Activated T-cell treated with anti-CD3 and anti-CD28 coated beads, Interleukin-2, amount 50 U/mL, for 72 hours (primary cell): ENCODE measurements around the gene IGHMBP2. TPM values are rescaled to one million over a fixed set of nuclear protein-coding genes. Genes with fewer than 3 reads are reported as not detected.

ENCODE experiments used
- ATAC-seq, 2 donors: fragments of 150-1000 bp; cut with Tn5 transposase; replicated peaks in 1 of 2; 2 replicates each; pipeline ENCODE4 v1.10.0; 2021; ENCODE audit warnings: moderate library complexity in 2 of 2, mild to moderate bottlenecking in 1 of 2
- DNase-seq, 2 donors: peaks; one replicate each; pipeline ENCODE4 v3.0.0; 2021 to 2022; ENCODE audit warnings: mixed read lengths in 1 of 2
- H3K27ac Mint-ChIP-seq: one replicate; pipeline ENCODE4 v1.8.0; 2022; ENCODE audit warnings: mild to moderate bottlenecking, moderate library complexity, mixed read lengths
- H3K27me3 Mint-ChIP-seq: one replicate; pipeline ENCODE4 v1.8.0; 2022; ENCODE audit warnings: low read depth, mixed read lengths
- H3K36me3 Mint-ChIP-seq, 2 donors: one replicate each; pipeline ENCODE4 v1.8.0; 2022; ENCODE audit warnings: mixed read lengths in 2 of 2, mild to moderate bottlenecking in 1 of 2; ENCODE audit not compliant: insufficient read depth in 2 of 2
- H3K4me1 Mint-ChIP-seq: one replicate; pipeline ENCODE4 v1.8.0; 2022; ENCODE audit warnings: low read depth, mixed read lengths
- H3K4me3 Mint-ChIP-seq, 2 donors: one replicate each; pipeline ENCODE4 v1.8.0; 2022; ENCODE audit warnings: mild to moderate bottlenecking in 2 of 2, mixed read lengths in 2 of 2, moderate library complexity in 2 of 2
- H3K9me3 Mint-ChIP-seq, 2 donors: one replicate each; pipeline ENCODE4 v1.8.0; 2022; ENCODE audit warnings: mixed read lengths in 2 of 2
- total RNA-seq, 2 donors: library from RNA; stranded (reverse); gene quantifications; one replicate each; pipeline ENCODE4 v1.2.3, GENCODE V29; 2022

The IGHMBP2 gene
- total RNA-seq, 2 donors from 2014 or later = 29.2 to 40.6 TPM

DNA sequence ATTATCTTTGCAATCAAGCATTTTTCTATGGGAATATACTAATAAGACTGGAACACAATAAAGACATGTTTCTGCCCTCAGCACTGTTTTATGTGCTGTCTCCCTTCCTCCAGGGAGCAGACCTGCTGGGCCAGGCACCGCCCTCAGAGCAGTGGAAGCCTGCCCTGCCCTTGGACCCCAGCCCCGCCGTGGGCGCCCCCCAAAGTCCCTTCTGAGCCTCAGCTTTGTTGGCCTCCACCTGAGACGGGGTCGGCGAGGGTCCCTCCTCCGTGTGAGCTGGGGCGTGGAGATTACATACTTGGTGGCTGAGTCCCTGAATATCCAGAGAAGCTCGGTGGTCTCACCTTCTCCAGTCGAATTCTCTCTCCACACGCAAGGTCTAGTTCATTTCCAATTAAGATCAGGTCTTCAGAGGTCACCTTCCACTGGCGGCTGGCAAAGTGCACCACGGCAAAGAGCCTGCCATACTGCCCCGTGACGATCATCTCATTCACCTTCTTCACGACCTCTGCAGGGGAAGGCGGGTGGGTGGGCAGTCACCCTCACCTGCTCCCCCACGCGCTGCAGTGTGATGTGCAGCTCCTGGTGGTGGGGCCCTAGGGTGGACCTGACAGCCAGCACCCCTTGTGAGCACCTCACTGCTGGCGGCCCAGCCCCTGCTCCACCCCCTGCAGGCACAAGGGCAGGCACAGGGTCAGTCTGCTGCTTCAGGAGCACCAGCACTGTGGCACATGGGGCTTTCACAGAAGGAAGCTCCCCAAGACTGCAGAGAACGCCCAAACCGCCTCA, 7.3 kb upstream of the IGHMBP2 start:
- Mint-ChIP-seq H3K4me3 (no peak overlapping the region), H3K4me1 (peaks cover under 1% of the 10 kb centered on the region), H3K36me3 (peaks cover 2 to 11% of the 10 kb centered on the region in 2 donors)

DNA sequence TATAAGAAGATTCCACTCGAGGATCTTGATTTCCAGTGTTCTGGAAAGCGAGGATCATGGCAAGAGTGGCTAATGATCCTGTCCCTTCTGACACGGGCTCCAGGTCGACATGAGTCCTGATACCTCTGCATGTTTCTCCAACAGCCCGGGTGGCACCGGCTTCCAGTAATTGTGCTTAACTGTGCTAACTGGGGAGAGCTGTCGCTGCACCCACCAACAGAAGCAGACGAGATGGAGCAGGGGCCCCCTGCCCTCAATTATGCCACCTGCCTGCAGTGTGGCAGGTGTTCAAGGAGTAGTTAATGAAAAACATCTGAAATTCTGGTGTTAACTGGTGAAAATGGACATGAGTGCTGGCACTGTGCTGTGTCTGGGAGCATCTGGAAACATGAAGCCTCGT, 6.2 kb upstream of the IGHMBP2 start:
- Mint-ChIP-seq H3K9me3 (no peaks in the 10 kb centered on the region), H3K27me3 (no peaks in the 10 kb centered on the region), H3K4me1 (peaks cover 12% of the 10 kb centered on the region), H3K27ac (no peak overlapping the region), H3K36me3 (peaks cover 2 to 15% of the 10 kb centered on the region in 2 donors), H3K4me3 (no peak overlapping the region)
- DNase-seq (no peak), ATAC-seq (no peak)

More for the DNA sequence above, 7.3 kb upstream of the IGHMBP2 start:
- DNase-seq = no peak
- no peak overlapping the region for H3K27ac Mint-ChIP-seq
- no peaks in the 10 kb centered on the region for H3K9me3 Mint-ChIP-seq
- H3K27me3 Mint-ChIP-seq = no peaks in the 10 kb centered on the region
- no peak for ATAC-seq

DNA sequence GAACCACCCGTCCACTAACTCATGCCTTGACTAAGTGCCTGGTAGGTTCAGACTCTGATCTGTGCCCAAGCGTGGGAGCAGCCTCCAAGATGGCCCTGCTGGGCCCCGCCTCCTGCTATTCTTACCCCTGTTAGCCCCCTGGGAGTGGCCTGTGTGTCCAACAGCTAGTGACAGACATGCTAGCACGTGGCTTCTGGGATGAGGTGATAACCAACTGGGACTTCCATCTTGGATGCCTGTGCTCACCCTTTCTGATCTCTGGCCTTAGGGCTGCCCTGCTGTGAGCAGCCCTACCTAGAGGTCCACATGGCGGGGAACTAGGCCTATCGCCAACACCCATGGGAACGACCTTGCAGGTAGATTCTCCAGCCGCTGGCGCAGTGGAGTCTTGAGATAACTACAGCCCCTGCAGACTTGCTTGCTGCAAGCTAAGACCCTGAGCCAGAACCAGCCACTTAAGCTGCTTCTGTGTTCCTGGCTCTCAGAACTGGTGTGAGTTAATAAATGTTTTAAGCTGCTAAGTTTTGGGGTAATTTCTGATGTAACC, 2.8 kb upstream of the IGHMBP2 start:
- Mint-ChIP-seq H3K4me3 (no peak overlapping the region), H3K27ac (no peak overlapping the region), H3K27me3 (no peaks in the 10 kb centered on the region), H3K9me3 (no peaks in the 10 kb centered on the region), H3K4me1 (peaks cover 41% of the 10 kb centered on the region), H3K36me3 (peaks cover 5 to 20% of the 10 kb centered on the region in 2 donors)
- ATAC-seq (no peak), DNase-seq (no peak)

DNA sequence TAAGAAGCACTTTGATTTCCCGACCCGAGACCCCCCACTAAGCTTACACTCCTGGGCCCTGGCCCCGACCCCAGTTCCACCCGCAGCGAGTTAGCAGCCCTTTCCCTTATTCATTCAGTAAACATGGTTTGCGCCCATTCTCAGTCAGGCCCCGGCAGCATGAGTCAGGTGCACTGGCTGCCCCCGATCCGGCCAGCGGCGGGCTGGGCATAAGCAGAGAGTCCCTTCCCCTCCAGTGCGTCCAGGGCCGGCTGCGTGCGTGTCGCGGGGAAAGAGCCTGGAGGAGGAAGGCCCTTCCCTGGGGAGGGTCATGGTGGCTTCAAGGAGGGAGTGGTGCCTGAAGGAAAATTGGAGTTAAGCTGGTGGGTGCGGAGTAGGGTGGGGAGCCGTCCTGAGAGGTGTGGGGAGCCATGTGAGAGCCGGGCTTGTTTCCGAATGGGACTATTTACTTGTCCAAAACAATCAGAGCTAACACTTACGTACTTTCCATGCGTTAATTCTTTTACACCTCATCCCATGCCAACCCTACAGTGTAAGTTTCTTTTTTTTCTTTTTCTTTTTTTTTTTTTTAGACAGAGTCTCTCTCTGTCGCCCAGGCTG, 657 bp downstream of the IGHMBP2 start:
- peak; percentile 41 for DNase-seq
- peak; percentile 53 to 61 for ATAC-seq
- peaks cover 5 to 15% of the 10 kb centered on the region in 2 donors for H3K36me3 Mint-ChIP-seq
- peak overlapping the region; percentile 88 for H3K27ac Mint-ChIP-seq
- H3K9me3 Mint-ChIP-seq = no peaks in the 10 kb centered on the region
- peaks cover 43% of the 10 kb centered on the region for H3K4me1 Mint-ChIP-seq
- H3K27me3 Mint-ChIP-seq = no peaks in the 10 kb centered on the region
- peak overlapping the region; percentile 94 to 99 for H3K4me3 Mint-ChIP-seq

DNA sequence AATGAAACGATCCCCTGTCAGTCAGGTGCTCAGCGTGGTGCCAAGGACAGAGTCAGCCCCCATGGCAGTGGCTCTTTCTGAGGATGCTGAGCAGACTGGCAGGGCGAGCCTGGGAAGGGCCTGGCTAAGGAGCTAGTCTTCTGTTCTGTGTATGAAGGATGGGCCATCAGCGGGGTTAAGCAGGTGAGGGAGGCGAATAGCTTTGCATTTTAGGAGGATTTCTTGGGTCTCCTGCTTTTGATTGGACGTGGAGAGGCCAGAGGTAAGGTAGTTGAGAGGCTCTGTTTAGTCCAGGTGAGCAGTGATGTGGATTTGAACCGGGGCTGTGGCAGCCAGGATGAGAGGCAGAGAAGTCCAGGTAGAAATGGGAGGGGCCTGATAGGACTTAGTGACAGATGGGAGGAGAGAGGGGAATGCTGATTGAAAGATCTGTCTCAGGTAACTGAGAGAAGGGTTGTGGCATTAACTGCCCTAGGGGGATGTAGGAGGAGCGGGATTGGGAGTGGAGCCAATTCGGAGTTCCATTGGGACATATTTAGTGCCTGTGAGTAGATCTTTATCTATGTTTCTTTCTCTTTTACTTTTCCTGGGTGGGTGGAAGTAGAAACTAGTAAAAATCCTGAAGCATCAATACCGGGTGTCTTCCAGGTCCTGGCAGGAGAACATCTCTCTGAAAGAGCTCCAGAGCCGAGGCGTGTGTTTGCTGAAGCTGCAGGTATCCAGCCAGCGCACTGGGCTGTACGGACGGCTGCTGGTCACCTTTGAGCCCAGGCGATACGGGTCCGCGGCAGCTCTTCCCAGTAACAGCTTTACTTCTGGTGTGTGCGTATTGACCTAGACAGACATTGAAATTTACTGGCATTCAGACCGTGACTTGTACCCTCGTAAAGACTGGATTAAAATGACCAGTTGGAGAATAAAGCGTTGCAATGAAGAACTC, 2.0 kb downstream of the IGHMBP2 start:
- H3K27me3 Mint-ChIP-seq = no peaks in the 10 kb centered on the region
- peaks cover 43% of the 10 kb centered on the region for H3K4me1 Mint-ChIP-seq
- no peaks in the 10 kb centered on the region for H3K9me3 Mint-ChIP-seq
- DNase-seq (no peak), ATAC-seq (no peak)
- H3K36me3 Mint-ChIP-seq = peaks cover 5 to 12% of the 10 kb centered on the region in 2 donors
- peak overlapping the region; percentile 94 to 99 for H3K4me3 Mint-ChIP-seq
- H3K27ac Mint-ChIP-seq = peak overlapping the region; percentile 88

DNA sequence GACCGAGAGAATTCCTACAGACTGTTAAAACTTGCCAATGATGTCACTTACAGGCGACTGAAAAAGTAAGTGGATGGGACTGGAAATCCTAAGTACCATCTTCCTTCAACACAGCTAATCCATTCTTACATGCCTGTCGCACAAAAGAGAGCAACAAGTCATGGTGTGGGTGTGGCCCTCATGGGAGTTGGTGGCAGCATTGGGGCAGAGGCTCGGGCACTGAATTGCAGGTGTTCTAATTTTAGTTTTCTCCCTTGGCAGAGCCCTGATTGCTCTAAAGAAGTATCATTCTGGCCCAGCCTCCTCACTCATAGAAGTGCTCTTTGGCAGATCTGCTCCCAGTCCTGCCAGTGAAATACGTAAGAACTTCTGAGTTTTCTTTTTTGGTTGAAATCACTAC, 4.6 kb downstream of the IGHMBP2 start:
- H3K27me3 Mint-ChIP-seq = no peaks in the 10 kb centered on the region
- peaks cover 4 to 5% of the 10 kb centered on the region in 2 donors for H3K36me3 Mint-ChIP-seq
- ATAC-seq = no peak

DNA sequence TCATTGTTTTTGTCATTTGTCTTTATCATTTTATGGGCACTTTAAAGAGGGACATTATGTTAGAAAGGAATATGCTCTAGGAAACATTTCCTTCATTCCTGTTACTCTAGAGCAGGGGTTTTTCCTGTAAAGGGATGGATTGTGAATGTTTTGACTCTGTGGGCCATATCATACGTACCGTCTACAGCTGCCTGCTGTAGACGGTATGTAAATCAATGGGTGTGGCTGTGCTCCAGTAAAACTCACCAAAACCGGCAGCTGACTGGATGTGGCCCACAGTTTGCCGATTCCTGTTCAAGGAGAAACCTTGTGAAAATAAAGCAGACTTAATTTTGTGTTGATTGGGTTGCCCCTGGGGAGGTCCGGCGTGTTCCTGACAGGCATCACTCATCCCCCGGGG, 7.3 kb downstream of the IGHMBP2 start:
- Mint-ChIP-seq H3K4me3 (no peak overlapping the region), H3K27ac (no peak overlapping the region), H3K9me3 (no peaks in the 10 kb centered on the region), H3K4me1 (peaks cover 2% of the 10 kb centered on the region), H3K36me3 (peaks cover 0 to 3% of the 10 kb centered on the region in 2 donors), H3K27me3 (no peaks in the 10 kb centered on the region)
- DNase-seq (no peak), ATAC-seq (no peak)

More for the DNA sequence above, 4.6 kb downstream of the IGHMBP2 start:
- DNase-seq = no peak
- H3K9me3 Mint-ChIP-seq = no peaks in the 10 kb centered on the region
- H3K4me1 Mint-ChIP-seq = peaks cover 24% of the 10 kb centered on the region
- H3K4me3 Mint-ChIP-seq = no peak overlapping the region
- no peak overlapping the region for H3K27ac Mint-ChIP-seq

DNA sequence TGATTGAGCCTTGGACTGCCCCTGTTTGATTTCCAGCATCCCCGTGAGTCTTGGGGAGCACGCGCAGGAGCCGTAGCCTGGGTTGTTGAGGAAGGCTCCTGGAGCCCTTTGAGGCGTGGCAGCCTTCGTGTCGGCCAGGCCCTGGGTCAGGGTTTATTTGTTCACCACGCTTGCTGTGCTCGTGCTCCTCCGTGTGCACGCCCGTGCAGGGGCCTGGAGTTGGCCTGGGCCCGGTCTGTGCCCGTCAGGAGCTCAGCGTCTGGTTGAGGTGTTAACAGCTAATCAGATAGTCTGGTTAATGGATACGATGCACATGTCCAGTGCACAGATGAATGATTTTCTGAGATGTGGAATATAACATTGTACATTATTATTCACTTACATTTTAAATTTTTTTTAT, 8.0 kb downstream of the IGHMBP2 start:
- DNase-seq = no peak
- peaks cover 3 to 11% of the 10 kb centered on the region in 2 donors for H3K36me3 Mint-ChIP-seq
- no peaks in the 10 kb centered on the region for H3K27me3 Mint-ChIP-seq
- no peaks in the 10 kb centered on the region for H3K9me3 Mint-ChIP-seq
- H3K4me1 Mint-ChIP-seq = peaks cover 4% of the 10 kb centered on the region
- H3K4me3 Mint-ChIP-seq = no peak overlapping the region
- no peak for ATAC-seq
- H3K27ac Mint-ChIP-seq = no peak overlapping the region

DNA sequence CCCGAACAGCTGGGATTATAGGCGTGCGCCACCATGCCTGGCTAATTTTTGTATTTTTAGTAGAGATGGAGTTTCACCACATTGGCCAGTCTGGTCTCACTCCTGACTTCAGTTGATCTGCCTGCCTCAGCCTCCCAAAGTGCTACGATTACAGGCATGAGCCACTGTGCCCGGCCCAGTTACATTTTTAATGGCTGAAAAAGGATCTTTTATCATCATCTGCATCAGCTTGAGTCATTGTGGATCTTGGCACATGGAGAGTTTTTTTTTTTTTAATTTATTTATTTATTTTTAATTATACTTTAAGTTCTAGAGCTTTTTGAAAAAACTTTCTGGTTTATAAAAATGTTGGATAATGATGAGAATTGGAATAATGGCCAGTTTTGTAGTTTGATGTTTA, 8.6 kb downstream of the IGHMBP2 start:
- peaks cover 3 to 13% of the 10 kb centered on the region in 2 donors for H3K36me3 Mint-ChIP-seq
- peaks cover 4% of the 10 kb centered on the region for H3K4me1 Mint-ChIP-seq
- DNase-seq = no peak
- no peak overlapping the region for H3K27ac Mint-ChIP-seq
- no peak overlapping the region for H3K4me3 Mint-ChIP-seq
- no peaks in the 10 kb centered on the region for H3K9me3 Mint-ChIP-seq
- no peak for ATAC-seq
- no peaks in the 10 kb centered on the region for H3K27me3 Mint-ChIP-seq

DNA sequence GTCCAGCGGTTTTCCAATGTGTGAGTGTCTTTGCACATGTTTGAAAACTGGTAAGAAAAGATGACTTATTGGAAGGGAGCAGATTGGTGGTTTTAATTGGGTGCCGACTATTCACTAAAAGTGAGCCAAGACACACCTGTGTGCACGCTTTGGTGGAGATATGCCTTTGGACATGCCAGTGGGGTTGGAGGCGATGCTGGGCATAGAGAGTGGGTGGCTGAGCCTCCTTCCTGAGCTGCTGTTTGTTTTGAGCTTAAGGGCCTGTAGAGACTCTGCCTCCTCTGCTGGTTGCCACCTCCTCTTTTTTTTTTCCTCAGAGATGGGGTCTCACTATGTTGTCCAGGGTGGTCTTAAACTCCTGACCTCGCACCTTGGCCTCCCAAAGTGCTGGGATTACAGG, 9.5 kb downstream of the IGHMBP2 start:
- no peak for DNase-seq
- H3K36me3 Mint-ChIP-seq = peaks cover 3 to 15% of the 10 kb centered on the region in 2 donors

DNA sequence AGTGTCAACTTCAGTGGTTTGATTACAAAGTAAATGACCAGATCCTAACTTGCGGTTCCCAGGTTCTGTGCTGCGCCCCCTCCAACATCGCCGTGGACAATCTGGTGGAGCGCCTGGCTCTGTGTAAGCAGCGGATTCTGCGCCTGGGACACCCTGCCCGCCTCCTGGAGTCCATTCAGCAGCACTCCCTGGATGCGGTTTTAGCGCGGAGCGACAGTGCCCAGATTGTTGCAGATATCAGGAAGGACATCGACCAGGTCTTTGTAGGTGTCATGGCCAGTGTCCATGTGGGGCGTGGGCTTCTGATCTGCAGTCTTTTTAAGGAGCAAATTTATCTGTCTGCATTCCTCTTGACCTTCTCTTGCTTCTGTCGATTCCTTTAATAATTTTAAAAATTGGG, 11.1 kb downstream of the IGHMBP2 start:
- H3K27me3 Mint-ChIP-seq = no peaks in the 10 kb centered on the region
- no peak overlapping the region for H3K27ac Mint-ChIP-seq
- H3K9me3 Mint-ChIP-seq = no peaks in the 10 kb centered on the region
- H3K4me3 Mint-ChIP-seq = no peak overlapping the region
- no peak for DNase-seq
- H3K36me3 Mint-ChIP-seq = peaks cover 4 to 25% of the 10 kb centered on the region in 2 donors
- ATAC-seq = no peak
- H3K4me1 Mint-ChIP-seq = peaks cover 4% of the 10 kb centered on the region

More for the DNA sequence above, 9.5 kb downstream of the IGHMBP2 start:
- no peak overlapping the region for H3K4me3 Mint-ChIP-seq
- no peak overlapping the region for H3K27ac Mint-ChIP-seq
- H3K27me3 Mint-ChIP-seq = no peaks in the 10 kb centered on the region
- H3K9me3 Mint-ChIP-seq = no peaks in the 10 kb centered on the region
- H3K4me1 Mint-ChIP-seq = peaks cover 4% of the 10 kb centered on the region
- no peak for ATAC-seq

DNA sequence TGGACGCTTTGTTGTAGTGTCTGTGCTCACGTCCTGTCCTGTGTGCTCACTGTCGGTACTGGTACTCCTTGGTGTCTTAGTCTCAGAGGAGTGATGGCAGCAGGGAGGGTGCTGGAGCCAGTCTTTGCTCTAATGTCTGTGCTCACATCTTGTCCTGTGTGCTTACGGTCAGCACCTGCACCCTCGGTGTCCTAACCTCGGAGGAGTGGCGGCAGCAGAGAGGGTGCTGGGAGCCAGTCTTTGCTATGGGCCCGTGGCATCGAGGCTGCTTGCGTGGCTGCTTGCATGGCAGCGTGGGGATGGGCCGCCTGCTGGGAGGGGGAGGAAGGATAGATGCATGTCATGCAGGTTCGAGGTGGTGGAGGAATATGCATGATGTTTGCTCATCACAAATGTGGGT, 12.7 kb downstream of the IGHMBP2 start:
- no peaks in the 10 kb centered on the region for H3K27me3 Mint-ChIP-seq
- no peak overlapping the region for H3K27ac Mint-ChIP-seq
- peaks cover 4% of the 10 kb centered on the region for H3K4me1 Mint-ChIP-seq
- ATAC-seq = no peak
- peaks cover 4 to 29% of the 10 kb centered on the region in 2 donors for H3K36me3 Mint-ChIP-seq
- no peak overlapping the region for H3K4me3 Mint-ChIP-seq
- H3K9me3 Mint-ChIP-seq = no peaks in the 10 kb centered on the region
- DNase-seq = no peak
